ENCODE data around the gene COL10A1.

GRCh38 chr6:116175344-116175743 lies 49.4 kb upstream of the COL10A1 start:
- TF ChIP-seq CTCF (IDR thresholded peaks at IDR 0.05; ENCODE audit: low read depth, low read length): no peak
- TF ChIP-seq POLR2A (IDR thresholded peaks at IDR 0.05; ENCODE audit: extremely low read depth, insufficient read length): no peak
- TF ChIP-seq MYC (IDR thresholded peaks at IDR 0.05; ENCODE audit: low read depth, low read length): no peak
- TF ChIP-seq MAX (IDR thresholded peaks at IDR 0.05; ENCODE audit: low read depth, low read length): no peak

Measured in NB4 (cell line).